ENCODE results near the gene ATP8B4. TPM values are rescaled to one million over a fixed set of nuclear protein-coding genes. Genes with fewer than 3 reads are reported as not detected.

Gene ATP8B4
- total and polyA plus RNA-seq, 2 of the 8 experiments (the other 6 are each of a cell fraction or from before 2014, with no cell fraction given), result 0.17 to 0.24 TPM

DNA sequence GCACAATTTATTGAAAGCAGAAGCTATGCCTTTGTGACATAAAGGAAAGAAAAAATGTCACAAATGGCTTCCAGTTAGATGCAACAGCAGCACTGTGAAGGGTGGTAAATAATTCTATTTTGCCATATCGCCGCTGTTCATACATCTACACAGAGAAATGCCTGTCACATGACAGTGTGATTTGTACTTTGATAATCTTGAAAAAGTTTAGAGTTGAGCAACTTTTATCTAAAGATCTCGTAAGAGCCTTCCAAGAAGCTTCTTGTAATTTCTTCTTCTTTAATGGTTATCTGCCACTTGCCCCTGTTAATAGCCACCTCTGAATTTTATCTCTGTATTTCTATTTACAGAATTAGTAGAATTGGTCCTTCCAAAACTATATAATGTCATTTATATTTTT lies 192.3 kb downstream of the ATP8B4 start:
- H4K8ac ChIP-seq (ENCODE audit: extremely low read depth, insufficient read depth, low read length), result no peak overlapping the region
- no peaks in the 10 kb centered on the region for H3K79me1 ChIP-seq (ENCODE audit: low read depth, low read length)
- H3K9ac ChIP-seq (replicated peaks in 1 of 4; ENCODE audit: extremely low read depth in 1 of 4, low read depth in 3 of 4, low read length in 3 of 4), result no peak overlapping the region
- no peak overlapping the region for H4K91ac ChIP-seq (replicated peaks; ENCODE audit: insufficient read length, low read length)
- CTCF ChIA-PET (ENCODE audit: partially characterized antibody), result interaction anchor here (0.6 to 0.8 kb wide), 3 partner anchors 11 to 276 kb away, joined by 3 read pairs; no protein-coding TSS in a partner anchor
- no peak overlapping the region for H2AFZ ChIP-seq (ENCODE audit: low read length)
- no peaks in the 10 kb centered on the region for H3K36me3 ChIP-seq (ENCODE audit: control insufficient read depth in 2 of 4, insufficient read depth in 4 of 4, low read length in 3 of 4)
- no peak overlapping the region for H3K27ac ChIP-seq (ENCODE audit: low read depth, low read length)
- H2BK20ac ChIP-seq (ENCODE audit: low read length), result no peak overlapping the region
- FAIRE-seq (no peak), DNase-seq (ENCODE audit: low read depth in 1 of 2, low spot score in 2 of 2) (no peak)
- no peaks in the 10 kb centered on the region; a peak in 1 of 7 replicates for H3K4me1 ChIP-seq (replicated peaks in 1 of 4; ENCODE audit: control insufficient read depth in 3 of 4, insufficient read depth in 4 of 4, low read length in 3 of 4)
- H3K79me2 ChIP-seq (ENCODE audit: control insufficient read depth in 1 of 2, insufficient read depth in 2 of 2, low read length in 2 of 2), result no peaks in the 10 kb centered on the region
- POLR2A ChIA-PET (ENCODE audit: partially characterized antibody), result no interaction called here
- no peak overlapping the region for H3K4ac ChIP-seq (replicated peaks; ENCODE audit: insufficient read length, low read depth, low read length)
- no peak overlapping the region for H3K14ac ChIP-seq (ENCODE audit: insufficient read length)
- H3K4me2 ChIP-seq (ENCODE audit: insufficient read depth in 1 of 2, low read depth in 2 of 2, low read length in 2 of 2), result no peak overlapping the region
- H3K9me3 ChIP-seq (ENCODE audit: insufficient read depth in 2 of 2, low read depth in 1 of 2, low read length in 1 of 2), result no peaks in the 10 kb centered on the region
- H3K18ac ChIP-seq (ENCODE audit: extremely low read depth, low read length), result no peak overlapping the region
- TF ChIP-seq EP300 (IDR thresholded peaks at IDR 0.05; ENCODE audit: borderline replicate concordance in 1 of 2, low read depth in 2 of 2, low read length in 2 of 2) (no peak), KDM1A (IDR thresholded peaks at IDR 0.05; ENCODE audit: borderline replicate concordance, low read length) (no peak), EZH2 (IDR thresholded peaks at IDR 0.05; ENCODE audit: low read depth, low read length, severe bottlenecking) (no peak), EGR1 (IDR thresholded peaks at IDR 0.05; ENCODE audit: borderline replicate concordance, low read depth, low read length) (no peak), TEAD4 (IDR thresholded peaks at IDR 0.05; ENCODE audit: low read depth, low read length) (no peak), GABPA (IDR thresholded peaks at IDR 0.05; ENCODE audit: borderline replicate concordance, insufficient read depth, low read length) (no peak), SRF (IDR thresholded peaks at IDR 0.05; ENCODE audit: low read depth, low read length) (no peak), CHD2 (IDR thresholded peaks at IDR 0.05; ENCODE audit: low read length) (no peak), SIN3A (conservative IDR thresholded peaks at IDR 0.05 in 1 of 2, IDR thresholded peaks at IDR 0.05 in 1 of 2; ENCODE audit: low read depth in 1 of 2, low read length in 2 of 2) (no peak), SP2 (IDR thresholded peaks at IDR 0.05; ENCODE audit: low read length) (no peak), SP1 (IDR thresholded peaks at IDR 0.05; ENCODE audit: low read depth, low read length) (no peak), CTBP2 (IDR thresholded peaks at IDR 0.05; ENCODE audit: borderline replicate concordance, insufficient read depth, insufficient read length, low read length) (no peak)
- TF ChIP-seq, protein P1, sequence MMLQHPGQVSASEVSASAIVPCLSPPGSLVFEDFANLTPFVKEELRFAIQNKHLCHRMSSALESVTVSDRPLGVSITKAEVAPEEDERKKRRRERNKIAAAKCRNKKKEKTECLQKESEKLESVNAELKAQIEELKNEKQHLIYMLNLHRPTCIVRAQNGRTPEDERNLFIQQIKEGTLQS (IDR thresholded peaks at IDR 0.05; ENCODE audit: insufficient read depth, low read depth, low read length), result no peak
- H3K23ac ChIP-seq (ENCODE audit: insufficient read length), result no peak overlapping the region
- H2BK120ac ChIP-seq (replicated peaks; ENCODE audit: low read depth, low read length), result no peak overlapping the region
- H2BK12ac ChIP-seq (ENCODE audit: low read depth, low read length), result no peak overlapping the region
- no peak overlapping the region for H4K5ac ChIP-seq (ENCODE audit: insufficient read length, low read depth, low read length)
- H4K20me1 ChIP-seq (replicated peaks in 1 of 2; ENCODE audit: control insufficient read depth in 1 of 2, insufficient read depth in 2 of 2, low read length in 2 of 2), result no peaks in the 10 kb centered on the region
- H3K23me2 ChIP-seq (ENCODE audit: low read depth, low read length), result no peaks in the 10 kb centered on the region
- H2BK5ac ChIP-seq (ENCODE audit: low read depth, low read length), result no peak overlapping the region
- no peak overlapping the region for H3K56ac ChIP-seq (replicated peaks; ENCODE audit: insufficient read length, low read depth, low read length)
- H2AK5ac ChIP-seq (ENCODE audit: low read depth, low read length), result no peak overlapping the region
- H3K4me3 ChIP-seq (ENCODE audit: extremely low read depth in 1 of 4, insufficient read depth in 2 of 4, low read depth in 3 of 4, low read length in 4 of 4), result no peak overlapping the region
- 94% methylated on average over 3 of the region's 3 CpGs; no CpG with 5 or more reads in 1 of the 2 experiments for whole genome bisulfite sequencing, 2 experiments (ENCODE audit: extremely low coverage in 1 of 2, insufficient coverage in 1 of 2, insufficient read length in 1 of 2, insufficient replicate concordance in 2 of 2, low coverage in 1 of 2, low lambda C conversion rate in 2 of 2, missing lambda C conversion rate in 1 of 2)
- no peak overlapping the region for H2BK15ac ChIP-seq (ENCODE audit: low read length)
- H3K27me3 ChIP-seq (replicated peaks in 1 of 4; ENCODE audit: control insufficient read depth in 3 of 4, extremely low read depth in 1 of 4, insufficient read depth in 3 of 4, low read length in 3 of 4), result no peaks in the 10 kb centered on the region; a peak in 1 of 7 replicates
